Neuronal stem cell (in vitro differentiated cells): ENCODE data around the gene TSHZ2.

ENCODE experiments used
- DNase-seq: peaks from one replicate; pipeline ENCODE4 v3.0.0-alpha.2; 2013; ENCODE audit warnings: low spot score
- H2AFZ ChIP-seq: one replicate; pipeline ENCODE4 v1.6.1; 2013; ENCODE audit warnings: mild to moderate bottlenecking, low read length, inconsistent platforms
- H2AK5ac ChIP-seq: 2 replicates; pipeline ENCODE4 v1.6.1; 2013; ENCODE audit warnings: low read depth, mild to moderate bottlenecking, inconsistent platforms, low read length, moderate library complexity, mixed read lengths
- H2BK120ac ChIP-seq: 2 replicates; pipeline ENCODE4 v1.6.1; 2013; ENCODE audit warnings: low read depth, mild to moderate bottlenecking, inconsistent platforms, low read length, moderate library complexity, mixed read lengths
- H2BK12ac ChIP-seq: one replicate; pipeline ENCODE4 v1.6.1; 2013; ENCODE audit warnings: low read length, inconsistent platforms
- H2BK15ac ChIP-seq: 2 replicates; pipeline ENCODE4 v1.6.1; 2013; ENCODE audit warnings: mild to moderate bottlenecking, low read length, inconsistent platforms, mixed read lengths
- H2BK5ac ChIP-seq: one replicate; pipeline ENCODE4 v1.6.1; 2013; ENCODE audit warnings: inconsistent platforms, mild to moderate bottlenecking, low read length, moderate library complexity
- H3K14ac ChIP-seq: one replicate; pipeline ENCODE4 v1.6.1; 2013; ENCODE audit warnings: low read length, inconsistent platforms
- H3K18ac ChIP-seq: 2 replicates; pipeline ENCODE4 v1.6.1; 2013; ENCODE audit warnings: low read length, inconsistent platforms
- H3K23ac ChIP-seq: 2 replicates; pipeline ENCODE4 v1.6.1; 2013; ENCODE audit warnings: low read depth, mild to moderate bottlenecking, mixed read lengths, low read length, inconsistent platforms; ENCODE audit not compliant: poor library complexity
- H3K27ac ChIP-seq: replicated peaks from 3 replicates; pipeline ENCODE4 v1.5.1; 2013; ENCODE audit warnings: low read length, inconsistent platforms
- H3K27me3 ChIP-seq, 3 experiments: 2 replicates each; pipeline ENCODE4 v1.6.1; 2013; ENCODE audit warnings: low read length in 3 of 3, mild to moderate bottlenecking in 2 of 3, inconsistent platforms in 1 of 3, low read depth in 1 of 3, mixed read lengths in 1 of 3, moderate library complexity in 1 of 3; ENCODE audit not compliant: control insufficient read depth in 3 of 3, insufficient read depth in 3 of 3
- H3K36me3 ChIP-seq, 2 donors: replicated peaks in 1 of 2; 2 replicates each; pipeline ENCODE4 v1.6.1; 2013; ENCODE audit warnings: low read length in 2 of 2; ENCODE audit not compliant: control insufficient read depth in 2 of 2, insufficient read depth in 2 of 2
- H3K4ac ChIP-seq: 2 replicates; pipeline ENCODE4 v1.6.1; 2013; ENCODE audit warnings: inconsistent platforms, mild to moderate bottlenecking, low read length, moderate library complexity
- H3K4me1 ChIP-seq, 2 donors: 1 replicate in 1 of 2; 2 replicates in 1 of 2; pipeline ENCODE4 v1.6.1; 2013; ENCODE audit warnings: low read length in 2 of 2, low read depth in 1 of 2; ENCODE audit not compliant: control insufficient read depth in 2 of 2, insufficient read depth in 1 of 2
- H3K4me2 ChIP-seq: one replicate; pipeline ENCODE4 v1.6.1; 2013; ENCODE audit warnings: mild to moderate bottlenecking, low read length, inconsistent platforms; ENCODE audit not compliant: insufficient read depth, poor library complexity, severe bottlenecking
- H3K4me3 ChIP-seq, 2 donors: 2 replicates each; pipeline ENCODE4 v1.5.1; 2013; ENCODE audit warnings: low read length in 2 of 2, mild to moderate bottlenecking in 2 of 2, inconsistent platforms in 1 of 2, moderate library complexity in 1 of 2
- H3K79me1 ChIP-seq: one replicate; pipeline ENCODE4 v1.6.1; 2013; ENCODE audit warnings: low read depth, mild to moderate bottlenecking, inconsistent platforms, low read length, moderate library complexity
- H3K9ac ChIP-seq: one replicate; pipeline ENCODE4 v1.6.1; 2013; ENCODE audit warnings: mild to moderate bottlenecking, low read depth, low read length, inconsistent platforms; ENCODE audit not compliant: poor library complexity
- H3K9me3 ChIP-seq, 2 donors: replicated peaks in 1 of 2; 2 replicates each; pipeline versions ENCODE3 to v1.6.1; 2013; ENCODE audit warnings: low read length in 2 of 2, mild to moderate bottlenecking in 2 of 2, inconsistent platforms in 1 of 2, low read depth in 1 of 2, mixed read lengths in 1 of 2, moderate library complexity in 1 of 2; ENCODE audit not compliant: control insufficient read depth in 2 of 2, insufficient read depth in 1 of 2
- H4K8ac ChIP-seq: one replicate; pipeline ENCODE4 v1.6.1; 2013; ENCODE audit warnings: low read depth, mild to moderate bottlenecking, inconsistent platforms, low read length, moderate library complexity
- H4K91ac ChIP-seq: one replicate; pipeline ENCODE4 v1.6.1; 2013; ENCODE audit warnings: low read length, low read depth, mild to moderate bottlenecking, inconsistent platforms; ENCODE audit not compliant: poor library complexity
- WGBS, 2 donors: extraction: QIAGEN DNeasy Blood & Tissue Kit; methylation state at CpG; one replicate each; pipeline ENCODE4 v1.1.7; 2013; ENCODE audit warnings: missing lambda C conversion rate in 2 of 2, mixed read lengths in 1 of 2; ENCODE audit not compliant: insufficient read length in 2 of 2, insufficient replicate concordance in 1 of 2; ENCODE audit errors: extremely low coverage in 2 of 2; 5-methylcytosine and 5-hydroxymethylcytosine counted together

TSHZ2 gene

GRCh38 chr20:53270792-53271375, 298.7 kb downstream of the TSHZ2 start:
- no peak overlapping the region for H3K9ac ChIP-seq
- H4K8ac ChIP-seq = no peak overlapping the region
- no peak overlapping the region for H2BK5ac ChIP-seq
- no peaks in the 10 kb centered on the region for H3K4me1 ChIP-seq
- no CpG with 5 or more reads among the region's 5 CpGs for WGBS, 2 donors
- H3K4ac ChIP-seq = no peak overlapping the region
- H2AFZ ChIP-seq = no peak overlapping the region
- no peak overlapping the region for H3K23ac ChIP-seq
- no peak overlapping the region for H2BK12ac ChIP-seq
- no peak overlapping the region for H3K27ac ChIP-seq
- H4K91ac ChIP-seq = no peak overlapping the region
- peaks cover 0 to 2% of the 10 kb centered on the region in 2 donors for H3K9me3 ChIP-seq
- H3K27me3 ChIP-seq = no peaks in the 10 kb centered on the region
- no peak overlapping the region for H2BK120ac ChIP-seq
- H3K36me3 ChIP-seq = no peaks in the 10 kb centered on the region
- no peak overlapping the region for H3K4me3 ChIP-seq
- H2AK5ac ChIP-seq = no peak overlapping the region
- H3K18ac ChIP-seq = no peak overlapping the region
- no peak for DNase-seq
- peaks cover 2% of the 10 kb centered on the region for H3K79me1 ChIP-seq
- no peak overlapping the region for H3K14ac ChIP-seq
- no peak overlapping the region for H2BK15ac ChIP-seq
- H3K4me2 ChIP-seq = no peak overlapping the region

GRCh38 chr20:53274365-53274764, 302.2 kb downstream of the TSHZ2 start:
- Histone ChIP-seq H2BK12ac (no peak overlapping the region), H3K14ac (no peak overlapping the region), H3K9ac (no peak overlapping the region), H2BK15ac (no peak overlapping the region), H3K23ac (no peak overlapping the region), H2BK120ac (no peak overlapping the region), H4K91ac (no peak overlapping the region), H4K8ac (no peak overlapping the region), H3K9me3 (peaks cover 0 to 2% of the 10 kb centered on the region in 2 donors), H3K4ac (no peak overlapping the region), H3K36me3 (no peaks in the 10 kb centered on the region), H3K27me3 (no peaks in the 10 kb centered on the region), H3K79me1 (no peaks in the 10 kb centered on the region), H2AFZ (no peak overlapping the region), H3K4me3 (no peak overlapping the region), H2BK5ac (no peak overlapping the region), H3K27ac (no peak overlapping the region), H2AK5ac (no peak overlapping the region), H3K4me1 (no peaks in the 10 kb centered on the region), H3K18ac (no peak overlapping the region), H3K4me2 (no peak overlapping the region)
- WGBS, 2 donors = no CpG with 5 or more reads among the region's 5 CpGs
- DNase-seq = no peak

DNA sequence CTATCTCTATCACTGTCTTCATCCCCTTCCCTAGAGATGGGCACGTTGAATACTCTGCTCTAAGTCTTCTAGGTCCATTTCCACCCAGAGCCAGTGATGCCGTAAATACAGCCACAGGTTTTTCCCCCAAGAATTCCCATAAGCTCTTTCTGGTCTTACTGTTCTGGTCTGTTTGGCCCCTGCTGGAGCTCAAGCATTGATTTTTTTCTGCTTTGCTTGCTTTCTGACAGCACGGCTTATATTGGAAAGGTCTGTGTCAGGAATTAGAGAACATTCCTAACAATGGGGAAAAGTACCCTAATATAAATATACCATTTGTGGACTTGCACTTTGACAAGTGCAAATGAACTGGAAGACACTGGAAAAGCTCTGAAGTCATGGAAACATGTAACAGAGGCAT, 302.6 kb downstream of the TSHZ2 start:
- no peak overlapping the region for H2BK15ac ChIP-seq
- WGBS, 2 donors = no CpG with 5 or more reads among the region's 3 CpGs

GRCh38 chr20:53276143-53276542, 304.0 kb downstream of the TSHZ2 start:
- no peak overlapping the region for H2AK5ac ChIP-seq
- H2BK5ac ChIP-seq = no peak overlapping the region
- no peak overlapping the region for H3K27ac ChIP-seq
- WGBS, 2 donors = no CpG with 5 or more reads among the region's 3 CpGs
- H2BK12ac ChIP-seq = no peak overlapping the region
- no peak overlapping the region for H3K4me3 ChIP-seq
- no peak overlapping the region for H3K14ac ChIP-seq
- H2BK15ac ChIP-seq = no peak overlapping the region
- peaks cover 0 to 2% of the 10 kb centered on the region in 2 donors for H3K9me3 ChIP-seq
- H3K4me1 ChIP-seq = peaks cover 0 to 2% of the 10 kb centered on the region in 2 donors
- no peaks in the 10 kb centered on the region for H3K79me1 ChIP-seq
- no peak for DNase-seq
- H2BK120ac ChIP-seq = no peak overlapping the region
- no peak overlapping the region for H4K91ac ChIP-seq
- no peak overlapping the region for H4K8ac ChIP-seq
- H3K9ac ChIP-seq = no peak overlapping the region
- no peak overlapping the region for H3K4me2 ChIP-seq
- H3K18ac ChIP-seq = no peak overlapping the region
- no peak overlapping the region for H3K23ac ChIP-seq
- H3K27me3 ChIP-seq = no peaks in the 10 kb centered on the region
- H3K36me3 ChIP-seq = no peaks in the 10 kb centered on the region
- H2AFZ ChIP-seq = no peak overlapping the region
- H3K4ac ChIP-seq = no peak overlapping the region

More for the DNA sequence above, 302.6 kb downstream of the TSHZ2 start:
- Histone ChIP-seq H4K91ac (no peak overlapping the region), H2BK12ac (no peak overlapping the region), H4K8ac (no peak overlapping the region), H2AFZ (no peak overlapping the region), H3K27ac (no peak overlapping the region), H2BK5ac (no peak overlapping the region), H3K27me3 (no peaks in the 10 kb centered on the region), H3K4ac (no peak overlapping the region), H3K4me3 (no peak overlapping the region), H2AK5ac (no peak overlapping the region), H3K36me3 (no peaks in the 10 kb centered on the region), H3K4me1 (no peaks in the 10 kb centered on the region), H3K18ac (no peak overlapping the region), H3K14ac (no peak overlapping the region), H3K23ac (no peak overlapping the region), H3K9ac (no peak overlapping the region), H3K9me3 (peaks cover 0 to 2% of the 10 kb centered on the region in 2 donors), H2BK120ac (no peak overlapping the region), H3K79me1 (no peaks in the 10 kb centered on the region), H3K4me2 (no peak overlapping the region)
- no peak for DNase-seq
